ENCODE data around the gene RPS2.
"Not testable (repeated sequence)": the region's sequence is repeated elsewhere in the genome, so short reads cannot be mapped to it uniquely, and the experiment has no call there.

RPS2 gene

GRCh38 chr16:1962161-1963153, 2.2 kb downstream of the RPS2 start:
- not testable (repeated sequence) for DNase-seq

- DNase-seq: no peak
Observed at GRCh38 chr16:1961651-1962067, 3.0 kb downstream of the RPS2 start.

GRCh38 chr16:1960665-1961630, 3.7 kb downstream of the RPS2 start:
- DNase-seq: no peak

- DNase-seq: peak; percentile 97
Observed at GRCh38 chr16:1959269-1960039, 5.2 kb downstream of the RPS2 start, which contains the start of gene NDUFB10. NDUFB10 (plus strand) TSS chr16:1959538; CDS start chr16:1959625, 87 bp downstream.

- no peak for DNase-seq
Observed at GRCh38 chr16:1958715-1959268, 5.8 kb downstream of the RPS2 start.

- DNase-seq: not testable (repeated sequence)
Observed at GRCh38 chr16:1958143-1958491, 6.5 kb downstream of the RPS2 start.

- DNase-seq: not testable (repeated sequence)
Observed at GRCh38 chr16:1957434-1958142, 7.0 kb downstream of the RPS2 start.

GRCh38 chr16:1953734-1954133, 10.9 kb downstream of the RPS2 start:
- no peak for DNase-seq

- no peak for DNase-seq
Observed at GRCh38 chr16:1950559-1950958, 14.1 kb downstream of the RPS2 start.

- no peak for DNase-seq
Observed at GRCh38 chr16:1950047-1950446, 14.6 kb downstream of the RPS2 start.

GRCh38 chr16:1949507-1949906, 15.1 kb downstream of the RPS2 start:
- DNase-seq: no peak

GRCh38 chr16:1947369-1947670, 17.3 kb downstream of the RPS2 start:
- no peak for DNase-seq

- no peak for DNase-seq
Observed at GRCh38 chr16:1946495-1947368, 17.9 kb downstream of the RPS2 start.

- no peak for DNase-seq
Observed at GRCh38 chr16:1945559-1946391, 18.9 kb downstream of the RPS2 start.

- DNase-seq: no peak
Observed at GRCh38 chr16:1944612-1945199, 19.9 kb downstream of the RPS2 start.

- DNase-seq: peak; percentile 99
Observed at GRCh38 chr16:1942810-1943726, 21.6 kb downstream of the RPS2 start, which contains the start of gene MSRB1. MSRB1 (minus strand) TSS chr16:1943199; CDS start chr16:1943156, 43 bp downstream.

GRCh38 chr16:1942047-1942809, 22.4 kb downstream of the RPS2 start:
- no peak for DNase-seq
